Adipocyte (in vitro differentiated cells): ENCODE results near the gene ACKR2.
A peak's percentile ranks its signal among the peaks of the same experiment; 100 is the strongest.
"Not testable (repeated sequence)": the region's sequence is repeated elsewhere in the genome, so short reads cannot be mapped to it uniquely, and the experiment has no call there.

ENCODE experiments used
- DNase-seq: peaks from one replicate; pipeline ENCODE4 v3.0.0-alpha.2; 2015; ENCODE audit warnings: low read depth
- H3K27me3 ChIP-seq: replicated peaks from 2 replicates; pipeline ENCODE4 v1.7.0; 2013; ENCODE audit warnings: mild to moderate bottlenecking, low read length, moderate library complexity; ENCODE audit not compliant: control insufficient read depth, insufficient read depth
- H3K36me3 ChIP-seq: 2 replicates; pipeline ENCODE4 v1.7.0; 2013; ENCODE audit warnings: low read length, mild to moderate bottlenecking, moderate library complexity; ENCODE audit not compliant: control insufficient read depth, insufficient read depth, severe bottlenecking
- H3K4me1 ChIP-seq: 2 replicates; pipeline ENCODE4 v1.7.0; 2013; ENCODE audit warnings: mild to moderate bottlenecking, low read length, moderate library complexity; ENCODE audit not compliant: control insufficient read depth, insufficient read depth
- H3K4me3 ChIP-seq: 2 replicates; pipeline ENCODE4 v1.7.0; 2013; ENCODE audit warnings: mild to moderate bottlenecking, low read length, moderate library complexity
- H3K9ac ChIP-seq: 2 replicates; pipeline ENCODE4 v1.7.0; 2013; ENCODE audit warnings: mild to moderate bottlenecking, low read length, moderate library complexity
- H3K9me3 ChIP-seq: 2 replicates; pipeline ENCODE4 v1.7.0; 2013; ENCODE audit warnings: mild to moderate bottlenecking, low read length, moderate library complexity; ENCODE audit not compliant: control insufficient read depth

The ACKR2 gene

GRCh38 chr3:42883251-42883930, 74.1 kb downstream of the ACKR2 start:
- not testable (repeated sequence) for DNase-seq, H3K36me3 ChIP-seq, H3K9me3 ChIP-seq, H3K4me1 ChIP-seq, H3K9ac ChIP-seq, H3K4me3 ChIP-seq
- H3K27me3 ChIP-seq = peaks cover 14% of the 10 kb centered on the region

DNA sequence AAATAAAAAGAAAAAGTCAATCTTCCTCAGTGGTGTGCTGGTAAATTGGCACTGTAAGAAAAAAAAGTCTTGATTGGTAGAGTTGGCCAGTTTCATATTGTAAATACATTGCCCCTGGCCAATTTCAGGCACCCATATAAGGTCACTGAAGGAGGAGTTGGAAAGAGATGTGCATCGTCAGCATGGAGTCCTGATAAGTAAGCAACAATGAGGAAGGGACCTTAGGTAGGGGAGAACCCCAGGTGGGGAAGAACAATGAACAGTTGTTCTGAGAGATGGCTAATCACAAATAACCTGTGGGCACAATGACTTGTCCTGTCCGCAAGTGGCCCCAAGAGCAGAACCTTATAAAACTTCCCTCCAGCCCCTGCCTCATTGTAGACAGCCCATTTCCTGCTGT, 75.1 kb downstream of the ACKR2 start:
- Histone ChIP-seq H3K4me1 (peaks cover 9% of the 10 kb centered on the region), H3K27me3 (peaks cover 14% of the 10 kb centered on the region), H3K4me3 (no peak overlapping the region), H3K9me3 (no peaks in the 10 kb centered on the region), H3K9ac (no peak overlapping the region), H3K36me3 (no peaks in the 10 kb centered on the region)
- no peak for DNase-seq

DNA sequence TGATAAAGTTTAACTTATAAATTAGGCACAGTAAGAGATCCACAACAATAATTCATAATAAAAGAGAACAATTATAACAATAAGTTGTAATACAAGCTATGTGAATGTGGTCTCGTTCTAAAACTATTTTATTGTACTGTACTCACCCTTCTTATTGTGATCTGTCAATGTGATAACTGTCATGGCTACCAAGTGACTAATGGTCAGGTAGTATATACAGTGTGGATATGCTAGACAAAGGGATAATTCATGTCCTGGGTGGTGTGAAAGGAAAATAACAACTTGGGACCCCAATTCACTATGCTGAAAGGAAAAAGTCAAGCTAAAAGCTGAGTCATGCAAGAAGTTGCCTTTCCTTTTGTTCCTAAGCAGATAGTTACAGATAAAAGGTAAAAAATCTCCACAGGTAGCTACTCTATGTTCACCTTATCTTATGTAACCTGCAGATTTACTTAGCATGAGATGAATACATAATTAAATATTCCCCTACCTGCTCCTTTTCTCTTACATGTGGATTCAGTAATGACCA, 77.1 kb downstream of the ACKR2 start:
- Histone ChIP-seq H3K4me1 (peaks cover 1% of the 10 kb centered on the region), H3K9me3 (no peaks in the 10 kb centered on the region), H3K9ac (no peak overlapping the region), H3K27me3 (peaks cover 14% of the 10 kb centered on the region), H3K4me3 (no peak overlapping the region), H3K36me3 (no peaks in the 10 kb centered on the region)
- no peak for DNase-seq

DNA sequence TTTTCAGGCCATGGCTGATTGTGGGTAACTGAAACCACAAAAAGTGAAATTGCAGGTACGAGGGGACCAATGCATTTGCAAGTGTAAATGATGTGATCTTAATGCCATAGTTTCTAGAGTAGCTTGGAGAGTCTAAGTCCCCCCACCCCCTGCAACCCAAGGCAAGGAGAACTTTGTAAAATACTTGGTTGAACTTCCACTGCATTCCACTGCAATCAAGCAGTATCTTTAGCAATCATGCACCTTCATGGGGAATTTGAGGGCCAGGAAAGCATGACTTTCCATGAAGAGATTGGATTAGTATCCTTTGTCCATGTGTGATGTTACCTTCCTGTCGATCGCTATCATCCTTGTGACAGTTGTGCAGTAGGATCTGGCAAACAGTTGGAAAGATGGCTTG, 77.8 kb downstream of the ACKR2 start:
- Histone ChIP-seq H3K4me3 (no peak overlapping the region), H3K36me3 (no peaks in the 10 kb centered on the region), H3K9ac (no peak overlapping the region), H3K9me3 (no peaks in the 10 kb centered on the region), H3K4me1 (no peaks in the 10 kb centered on the region), H3K27me3 (peaks cover 14% of the 10 kb centered on the region)
- DNase-seq = no peak

- no peaks in the 10 kb centered on the region for H3K9me3 ChIP-seq
- H3K9ac ChIP-seq = no peak overlapping the region
- no peaks in the 10 kb centered on the region for H3K36me3 ChIP-seq
- DNase-seq = peak; percentile 10
- no peaks in the 10 kb centered on the region for H3K4me1 ChIP-seq
- peaks cover 11% of the 10 kb centered on the region for H3K27me3 ChIP-seq
- no peak overlapping the region for H3K4me3 ChIP-seq
Measured at GRCh38 chr3:42891042-42891441, 81.8 kb downstream of the ACKR2 start.

- Histone ChIP-seq H3K27me3 (peaks cover 17% of the 10 kb centered on the region), H3K4me1 (no peaks in the 10 kb centered on the region), H3K9me3 (no peaks in the 10 kb centered on the region), H3K36me3 (no peaks in the 10 kb centered on the region), H3K4me3 (no peak overlapping the region), H3K9ac (no peak overlapping the region)
- no peak for DNase-seq
Measured at GRCh38 chr3:42892169-42892568, 82.9 kb downstream of the ACKR2 start.

- Histone ChIP-seq H3K9ac (no peak overlapping the region), H3K4me1 (no peaks in the 10 kb centered on the region), H3K36me3 (no peaks in the 10 kb centered on the region), H3K4me3 (no peak overlapping the region), H3K27me3 (peaks cover 12% of the 10 kb centered on the region), H3K9me3 (no peaks in the 10 kb centered on the region)
- no peak for DNase-seq
Measured at GRCh38 chr3:42892807-42893206, 83.6 kb downstream of the ACKR2 start.

GRCh38 chr3:42894698-42895579, 85.7 kb downstream of the ACKR2 start:
- H3K4me1 ChIP-seq = no peaks in the 10 kb centered on the region
- DNase-seq = no peak
- H3K36me3 ChIP-seq = no peaks in the 10 kb centered on the region

DNA sequence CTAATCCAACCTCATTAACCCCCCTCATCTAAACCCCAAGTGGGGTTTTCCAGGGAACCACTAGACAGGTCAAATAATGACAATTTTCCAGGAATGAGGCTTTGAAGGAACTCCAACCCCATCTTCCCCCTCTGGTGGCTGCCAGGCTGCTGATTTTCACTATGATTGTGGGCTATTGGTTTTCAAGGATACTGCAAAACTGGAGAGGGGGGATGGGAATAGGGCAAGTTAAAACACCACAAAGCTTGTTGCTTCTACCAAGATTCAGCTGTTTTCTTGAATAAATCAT, 86.3 kb downstream of the ACKR2 start:
- no peaks in the 10 kb centered on the region for H3K36me3 ChIP-seq
- no peak for DNase-seq
- peaks cover 12% of the 10 kb centered on the region for H3K27me3 ChIP-seq
- H3K9ac ChIP-seq = no peak overlapping the region
- H3K4me3 ChIP-seq = no peak overlapping the region
- no peaks in the 10 kb centered on the region for H3K4me1 ChIP-seq
- no peaks in the 10 kb centered on the region for H3K9me3 ChIP-seq

More at GRCh38 chr3:42894698-42895579, 85.7 kb downstream of the ACKR2 start:
- no peak overlapping the region for H3K9ac ChIP-seq
- H3K9me3 ChIP-seq = no peaks in the 10 kb centered on the region
- peaks cover 12% of the 10 kb centered on the region for H3K27me3 ChIP-seq
- no peak overlapping the region for H3K4me3 ChIP-seq

DNA sequence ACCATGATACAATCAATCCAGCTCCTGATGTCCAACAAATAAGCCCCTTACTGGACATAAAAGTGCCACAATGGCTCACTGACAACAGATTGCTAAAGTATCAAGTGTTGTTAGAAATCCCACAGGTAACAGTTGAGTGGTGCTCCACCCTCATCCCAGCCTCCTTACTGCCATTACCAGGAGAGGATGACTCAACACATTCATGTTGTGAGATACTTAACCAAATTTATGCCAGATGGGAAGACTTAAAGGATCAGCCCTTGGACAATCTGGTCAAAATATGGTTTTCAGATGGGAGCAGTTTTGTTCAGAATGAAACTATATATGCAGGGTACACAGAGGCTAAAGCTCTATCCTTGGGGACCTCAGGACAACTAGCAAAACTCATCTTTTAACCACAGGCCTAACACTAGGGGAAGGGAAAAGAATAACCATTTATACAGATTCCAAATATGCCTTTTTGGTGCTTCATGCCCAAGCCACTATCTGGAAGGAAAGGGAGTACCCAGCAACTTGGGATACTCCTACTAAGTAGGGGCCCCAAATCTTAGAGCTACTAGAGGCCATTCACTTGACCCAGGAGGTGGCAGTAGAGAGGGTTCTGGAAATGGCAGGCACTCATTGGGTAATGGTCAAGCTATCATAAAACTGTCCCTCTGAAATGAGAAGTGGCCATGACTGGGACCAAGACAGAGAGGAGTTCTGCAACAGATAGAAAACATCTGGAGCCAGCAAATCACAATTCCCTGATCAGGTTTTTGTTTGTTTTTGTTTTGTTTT, 89.8 kb downstream of the ACKR2 start:
- peaks cover 19% of the 10 kb centered on the region for H3K27me3 ChIP-seq
- no peaks in the 10 kb centered on the region for H3K4me1 ChIP-seq
- H3K9me3 ChIP-seq = no peaks in the 10 kb centered on the region
- H3K9ac ChIP-seq = no peak overlapping the region
- no peaks in the 10 kb centered on the region for H3K36me3 ChIP-seq
- H3K4me3 ChIP-seq = no peak overlapping the region
- DNase-seq = no peak
